CD4-positive, alpha-beta T cell treated with Interleukin-4 for 1 hour (primary cell): Measurements from ENCODE around the gene EGR4.

Source experiments
- DNase-seq, 2 donors: peaks; one replicate each; pipeline ENCODE4 v3.0.0-alpha.2; 2020 to 2022

The EGR4 gene

GRCh38 chr2:73289304-73289703 is 4.0 kb downstream of the EGR4 start:
- DNase-seq: peak in 1 of 2 donors; percentile 8

- DNase-seq: no peak
Measured at GRCh38 chr2:73286134-73286655, 7.2 kb downstream of the EGR4 start.

GRCh38 chr2:73285159-73285739 is 8.1 kb downstream of the EGR4 start:
- peak; percentile 25 to 65 for DNase-seq

GRCh38 chr2:73284296-73285158 is 8.8 kb downstream of the EGR4 start, which contains the start of gene FBXO41:
TSS of gene FBXO41 (minus strand) at chr2:73284478. CDS start at chr2:73269630, 14,848 bp downstream.
- peak; percentile 67 to 74 for DNase-seq

- DNase-seq: no peak
Measured at GRCh38 chr2:73283545-73284295, 9.6 kb downstream of the EGR4 start.

- DNase-seq: no peak
Measured at GRCh38 chr2:73282924-73283544, 10.3 kb downstream of the EGR4 start.

- no peak for DNase-seq
Measured at GRCh38 chr2:73281244-73281643, 12.1 kb downstream of the EGR4 start.

GRCh38 chr2:73279852-73280251 is 13.5 kb downstream of the EGR4 start:
- no peak for DNase-seq

- no peak for DNase-seq
Measured at GRCh38 chr2:73272270-73272669, 21.1 kb downstream of the EGR4 start.

- DNase-seq: no peak
Measured at GRCh38 chr2:73269686-73270465, 23.5 kb downstream of the EGR4 start.

- peak; percentile 85 to 86 for DNase-seq
Measured at GRCh38 chr2:73268830-73269685, 24.3 kb downstream of the EGR4 start.

GRCh38 chr2:73268366-73268829 is 24.9 kb downstream of the EGR4 start:
- no peak for DNase-seq

- no peak for DNase-seq
Measured at GRCh38 chr2:73267008-73267407, 26.3 kb downstream of the EGR4 start.

GRCh38 chr2:73266061-73266901 is 27.1 kb downstream of the EGR4 start:
- no peak for DNase-seq

- DNase-seq: no peak
Measured at GRCh38 chr2:73265298-73266060, 27.9 kb downstream of the EGR4 start.

- DNase-seq: no peak
Measured at GRCh38 chr2:73264783-73265182, 28.6 kb downstream of the EGR4 start.

- no peak for DNase-seq
Measured at GRCh38 chr2:73264332-73264606, 29.1 kb downstream of the EGR4 start.

GRCh38 chr2:73263540-73264331 is 29.6 kb downstream of the EGR4 start:
- DNase-seq: no peak
